Measurements from ENCODE around the gene INPP4A.

DNA sequence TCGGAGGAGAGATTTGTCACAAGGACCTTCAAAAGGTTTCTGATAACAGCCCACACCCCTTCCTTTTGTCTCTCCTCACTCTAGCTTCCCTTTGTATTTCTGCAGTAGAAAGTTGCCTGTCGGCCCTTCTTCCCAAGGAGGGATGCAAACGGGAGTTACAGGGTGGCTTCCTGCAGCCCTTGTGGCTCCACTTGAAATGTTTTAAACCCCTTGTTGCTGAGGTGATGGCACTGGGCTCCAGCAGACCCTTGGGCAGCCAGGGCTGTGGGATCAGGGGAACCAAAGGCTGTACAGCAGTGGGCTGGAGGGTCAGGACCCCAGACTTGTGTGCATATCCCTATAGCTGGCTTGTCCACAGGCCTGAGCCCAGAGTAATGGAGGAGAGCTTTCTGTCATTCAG is 101.5 kb downstream of the INPP4A start:
- TF ChIP-seq POLR2AphosphoS5 (IDR thresholded peaks at IDR 0.05; ENCODE audit: borderline replicate concordance, low read depth, low read length) = no peak
- no peak for TF ChIP-seq EZH2 (IDR thresholded peaks at IDR 0.05)
- no peak for TF ChIP-seq FOXP2 (optimal IDR thresholded peaks at IDR 0.05; ENCODE audit: control extremely low read depth, extremely low read length, insufficient read depth)
